HG02943 (cell line): ENCODE data around the gene APOBR.
"Not testable (repeated sequence)": the region's sequence is repeated elsewhere in the genome, so short reads cannot be mapped to it uniquely, and the experiment has no call there.

Experiments
- ATAC-seq: cut with Tn5 transposase; IDR thresholded peaks from one replicate; pipeline ENCODE4 v1.9.1; 2021; ENCODE audit warnings: mild to moderate bottlenecking, low read depth, moderate library complexity; ENCODE audit not compliant: unreplicated experiment

The APOBR gene

DNA sequence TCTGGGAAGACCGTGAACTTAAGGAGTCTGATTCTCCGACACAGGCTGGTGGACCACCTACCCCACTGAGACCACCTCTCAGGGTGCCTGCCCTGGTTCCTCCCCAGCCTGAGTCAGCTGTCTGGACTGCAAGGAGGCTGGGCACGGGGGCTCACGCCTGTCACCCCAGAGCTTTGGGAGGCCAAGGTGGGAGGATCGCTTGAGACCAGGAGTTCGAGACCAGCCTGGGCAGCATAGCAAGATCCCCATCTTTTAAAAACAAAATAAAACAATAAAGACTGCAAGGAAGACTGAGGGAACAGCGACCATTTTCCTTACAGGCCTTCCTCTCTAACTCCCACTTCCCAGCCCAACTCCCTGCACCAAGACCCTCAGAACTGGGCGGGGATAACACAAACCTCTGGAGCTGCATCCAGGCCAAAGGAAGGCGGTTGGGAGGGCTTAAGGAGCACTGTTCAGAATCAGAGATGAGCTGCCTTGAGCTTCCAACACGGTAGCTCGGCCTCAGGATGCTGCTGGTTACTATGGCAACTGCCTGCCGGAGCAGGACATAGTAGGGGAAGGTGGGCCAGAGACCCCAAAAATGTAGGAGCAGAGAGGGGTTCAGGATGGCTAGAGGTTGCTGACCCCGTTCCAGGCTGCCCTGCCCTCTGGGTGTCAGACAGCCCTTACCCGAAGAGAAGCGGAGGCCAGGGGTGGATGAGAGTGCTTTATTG, 4.4 kb downstream of the APOBR start:
- no peak for ATAC-seq

DNA sequence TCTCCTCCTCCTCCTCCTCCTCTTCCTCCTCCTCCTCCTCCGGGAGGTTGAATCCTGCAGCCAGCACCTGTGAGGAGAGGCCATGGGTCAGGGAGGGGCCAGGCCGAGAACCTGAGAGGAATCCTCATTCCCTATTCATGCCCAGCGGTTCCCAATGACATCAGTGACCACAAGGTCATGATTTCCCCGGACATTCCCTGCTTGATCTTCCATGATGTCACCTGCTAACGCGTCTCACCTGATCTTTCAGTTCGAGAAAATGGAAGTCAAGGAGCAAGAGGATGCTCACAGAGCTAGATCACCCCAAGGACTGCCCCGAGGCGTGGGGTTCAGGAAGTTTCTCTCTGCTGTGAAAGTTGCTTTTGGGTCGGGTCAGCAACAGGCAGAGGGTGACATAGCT, 5.4 kb downstream of the APOBR start:
- ATAC-seq = no peak

DNA sequence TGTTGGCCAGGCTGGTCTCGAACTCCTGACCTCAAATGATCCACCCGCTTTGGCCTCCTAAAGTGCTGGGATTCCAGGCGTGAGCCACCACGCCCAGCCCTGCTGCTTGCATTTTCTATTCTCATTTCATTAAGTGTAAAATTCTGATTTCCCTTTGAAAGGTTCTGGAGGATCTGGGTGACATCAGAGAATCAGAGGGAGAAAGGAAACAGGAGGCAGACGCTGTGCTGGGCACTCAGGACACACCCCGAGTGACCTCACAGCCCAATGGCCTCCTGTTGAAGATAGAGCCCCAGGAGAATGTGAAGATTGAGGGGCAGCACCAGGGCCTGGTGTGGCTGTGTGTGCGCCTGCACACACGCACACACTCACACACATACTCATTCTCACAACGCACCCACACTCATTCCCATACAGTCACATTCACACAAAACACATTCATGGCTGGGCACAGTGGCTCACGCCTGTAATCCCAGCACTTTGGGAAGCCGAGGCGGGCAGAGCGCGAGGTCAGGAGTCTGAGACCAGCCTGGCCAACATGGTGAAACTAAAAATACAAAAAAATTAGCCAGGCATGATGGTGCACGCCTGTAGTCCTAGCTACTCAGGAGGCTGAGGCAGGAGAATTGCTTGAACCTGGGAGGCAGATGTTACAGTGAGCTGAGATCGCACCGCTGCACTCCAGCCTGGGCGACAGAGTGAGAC, 6.2 kb downstream of the APOBR start:
- not testable (repeated sequence) for ATAC-seq

- no peak for ATAC-seq
Observed at GRCh38 chr16:28501258-28502232, 7.1 kb downstream of the APOBR start.

DNA sequence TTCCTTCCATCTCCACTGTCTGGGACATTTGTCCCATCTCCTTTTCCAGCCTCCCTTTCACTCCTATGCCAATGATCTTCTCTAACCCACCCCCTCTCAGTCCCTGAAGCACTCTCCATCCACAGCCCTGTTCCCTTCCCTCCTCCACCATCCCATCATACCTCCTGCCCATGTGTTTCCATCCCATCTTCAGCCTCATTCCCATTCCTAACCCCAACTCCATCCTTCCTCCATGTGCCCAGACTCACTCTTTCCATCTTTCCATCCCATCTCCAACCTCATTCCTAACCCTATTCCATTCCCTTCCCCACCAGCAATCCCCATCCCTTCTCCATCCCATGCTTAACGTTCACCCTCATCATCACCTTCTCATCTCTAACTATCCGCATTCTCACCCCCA, 7.8 kb downstream of the APOBR start:
- no peak for ATAC-seq

DNA sequence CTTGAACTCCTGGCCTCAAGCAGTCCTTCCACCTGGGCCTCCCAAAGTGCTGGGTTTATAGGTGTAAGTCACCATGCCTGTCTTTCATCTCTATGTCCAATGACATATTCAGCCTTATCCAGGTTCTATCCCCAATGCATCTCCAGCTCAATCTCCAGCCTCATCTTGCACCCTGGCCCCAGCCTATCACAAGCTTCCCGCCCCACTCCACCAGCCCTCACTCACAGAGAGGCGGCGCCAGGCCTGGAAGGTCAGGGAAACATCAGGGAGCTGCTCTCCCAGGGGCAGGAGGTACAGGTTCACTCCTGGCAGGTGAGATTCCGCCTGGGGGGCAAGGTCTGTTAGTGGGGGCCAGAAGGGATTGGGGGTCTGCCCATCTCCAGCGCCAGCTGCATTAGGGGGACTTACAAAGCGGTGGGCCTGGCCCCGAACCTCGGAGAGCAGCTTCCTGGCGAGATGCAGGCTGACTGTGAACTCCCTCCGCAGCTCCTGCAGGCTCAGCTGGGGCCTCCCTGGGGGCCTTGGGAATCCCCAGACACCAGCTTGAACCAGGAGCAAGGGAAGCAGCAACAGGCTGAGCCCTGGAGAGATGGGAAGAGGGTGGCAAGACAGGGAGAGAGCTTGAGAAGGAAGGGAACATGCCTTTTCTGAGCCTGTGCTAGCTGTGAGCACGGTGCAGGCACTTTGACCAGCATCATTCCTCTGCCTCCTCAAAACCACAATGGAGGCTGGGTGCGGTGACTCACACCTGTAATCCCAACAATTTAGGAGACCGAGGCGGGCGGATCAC, 9.2 kb downstream of the APOBR start:
- ATAC-seq = no peak

DNA sequence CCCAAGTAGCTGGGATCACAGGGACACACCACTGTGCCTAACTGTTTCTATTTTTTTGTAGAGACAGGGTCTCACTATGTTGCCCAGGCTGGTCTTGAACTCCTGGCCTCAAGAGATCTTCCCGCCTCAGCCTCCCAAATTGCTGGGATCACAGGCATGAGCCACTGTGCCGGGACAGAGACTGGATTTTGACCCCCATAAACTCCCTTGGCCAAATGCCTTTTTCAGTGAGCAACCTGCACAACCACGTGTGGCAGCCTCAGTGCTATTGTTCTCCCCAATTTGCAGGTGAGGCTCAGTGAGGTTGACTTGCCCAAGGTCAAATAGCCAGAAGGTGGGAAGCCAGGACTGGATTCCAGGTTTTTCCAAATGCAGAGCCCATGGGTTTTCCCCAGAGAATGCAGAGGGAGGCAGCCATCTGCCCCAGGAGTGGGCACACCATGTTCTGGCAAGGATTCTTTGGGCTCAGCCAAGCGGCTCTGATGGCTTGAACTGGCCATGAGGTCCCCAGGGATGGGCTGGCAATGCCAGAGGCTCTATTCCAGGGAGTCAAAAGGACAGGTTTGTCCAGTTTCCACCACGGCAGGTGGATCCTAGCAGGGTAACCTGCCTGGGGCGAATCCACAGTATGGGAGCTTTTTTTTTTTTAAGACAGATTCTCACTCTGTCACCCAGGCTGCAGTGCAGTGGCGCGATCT, 10.4 kb downstream of the APOBR start:
- ATAC-seq = no peak

DNA sequence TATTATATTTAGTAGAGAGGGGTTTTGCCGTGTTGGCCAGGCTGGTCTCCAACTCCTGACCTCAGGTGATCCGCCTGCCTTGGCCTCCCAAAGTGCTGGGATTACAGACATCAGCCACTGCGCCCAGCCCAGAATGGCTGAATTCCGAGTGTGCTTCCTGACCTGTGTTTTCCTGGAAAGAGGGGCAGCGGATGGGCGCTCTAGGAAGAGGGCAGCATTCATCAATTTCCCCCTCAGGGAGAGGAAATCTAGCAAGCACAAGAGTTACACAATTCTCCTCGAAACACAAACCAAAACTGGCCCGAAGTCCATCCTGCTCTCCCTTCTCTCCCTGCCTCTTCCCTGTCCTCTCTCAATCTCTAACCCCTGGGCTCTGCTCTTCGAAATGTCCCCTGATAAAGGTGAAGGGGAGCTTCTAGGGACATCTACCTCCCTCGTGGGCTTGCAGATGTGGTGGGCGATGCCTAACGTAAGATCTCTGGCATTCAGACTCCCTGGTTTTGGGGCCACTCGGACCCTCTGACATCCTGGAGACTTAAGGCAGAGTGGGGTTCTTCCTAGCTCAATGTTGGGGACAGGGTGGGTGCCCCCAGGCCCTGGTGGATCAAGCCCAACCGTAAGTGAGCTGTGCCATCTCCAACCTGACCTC, 11.2 kb downstream of the APOBR start:
- no peak for ATAC-seq

GRCh38 chr16:28511031-28511430, 16.6 kb downstream of the APOBR start:
- no peak for ATAC-seq

DNA sequence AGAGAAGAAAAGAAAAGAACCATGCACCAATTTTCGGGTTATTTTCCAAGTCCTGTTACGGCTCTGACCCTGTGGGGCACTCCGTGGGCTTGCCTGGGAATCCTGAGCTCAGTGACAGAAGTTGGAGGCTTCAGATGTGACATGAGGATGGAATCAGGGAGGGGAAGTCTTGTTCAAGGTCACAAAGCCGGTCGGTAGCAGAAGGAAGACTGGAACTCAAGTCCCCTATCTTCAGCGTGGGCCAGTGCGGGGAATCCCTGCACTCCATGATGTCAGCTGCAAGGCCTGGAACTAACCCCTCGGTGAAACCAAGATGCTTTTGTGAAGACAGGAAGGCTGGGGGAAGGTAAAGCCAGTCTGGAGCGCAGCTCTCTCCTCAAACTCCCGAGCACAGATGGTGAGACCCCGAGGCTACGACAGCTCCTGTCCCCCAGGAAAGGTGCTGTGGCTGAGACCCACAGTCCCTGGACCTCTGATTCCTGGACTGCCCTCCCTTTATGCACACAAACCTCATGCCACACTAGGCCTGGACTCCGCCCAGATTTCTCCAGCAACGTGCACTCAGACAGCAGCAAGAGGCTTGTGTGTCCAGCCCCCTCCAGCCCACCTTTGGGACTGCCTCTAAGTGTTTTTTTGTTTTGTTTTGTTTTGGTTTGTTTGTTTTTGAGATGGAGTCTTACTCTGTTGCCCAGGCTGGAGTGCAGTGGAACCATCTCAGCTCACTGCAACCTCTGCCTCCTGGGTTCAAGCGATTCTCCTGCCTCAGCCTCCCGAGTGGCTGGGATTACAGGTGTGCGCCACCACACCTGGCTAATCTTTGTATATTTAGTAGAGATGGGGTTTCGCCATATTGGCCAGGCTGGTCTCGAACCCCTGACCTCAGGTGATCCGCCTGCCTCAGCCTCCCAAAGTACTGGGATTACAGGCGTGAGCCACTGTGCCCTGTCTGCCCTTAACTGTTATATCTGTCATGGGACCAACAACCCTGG, 17.7 kb downstream of the APOBR start:
- ATAC-seq = no peak

DNA sequence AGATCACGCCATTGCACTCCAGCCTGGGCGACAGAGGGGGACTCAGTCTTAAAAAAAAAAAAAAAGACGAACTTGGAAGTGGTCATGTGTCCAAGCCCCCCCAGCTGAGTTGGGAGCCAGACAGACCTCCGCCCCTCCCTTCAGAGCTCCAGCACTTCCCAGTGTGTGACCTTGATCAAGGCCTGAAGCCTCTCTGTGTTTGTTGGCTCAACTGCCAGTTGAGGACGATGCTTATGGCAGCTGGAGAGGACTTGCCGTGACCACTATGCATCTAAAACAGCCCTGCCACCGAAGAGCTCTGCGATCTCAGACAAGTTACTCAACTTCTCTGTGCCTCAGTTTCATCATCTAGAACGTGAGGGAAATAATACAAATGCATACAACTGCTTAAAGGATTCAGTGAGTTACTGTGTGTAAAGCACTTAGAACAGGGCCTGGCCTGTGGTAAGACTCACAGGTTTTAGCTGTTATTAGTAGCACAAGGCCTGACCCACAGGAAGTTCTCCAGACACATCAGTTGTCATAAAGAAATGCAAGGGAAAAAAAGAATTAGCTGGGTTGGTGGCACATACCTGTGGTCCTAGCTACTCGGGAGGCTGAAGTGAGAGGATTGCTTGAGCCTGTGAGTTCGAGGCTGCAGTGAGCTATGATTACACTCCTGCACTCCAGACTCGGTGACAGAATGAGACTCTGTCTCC, 19.2 kb downstream of the APOBR start:
- no peak for ATAC-seq

- ATAC-seq = no peak
Observed at GRCh38 chr16:28514246-28514645, 19.8 kb downstream of the APOBR start.

- ATAC-seq = no peak
Observed at GRCh38 chr16:28520672-28521071, 26.2 kb downstream of the APOBR start.

DNA sequence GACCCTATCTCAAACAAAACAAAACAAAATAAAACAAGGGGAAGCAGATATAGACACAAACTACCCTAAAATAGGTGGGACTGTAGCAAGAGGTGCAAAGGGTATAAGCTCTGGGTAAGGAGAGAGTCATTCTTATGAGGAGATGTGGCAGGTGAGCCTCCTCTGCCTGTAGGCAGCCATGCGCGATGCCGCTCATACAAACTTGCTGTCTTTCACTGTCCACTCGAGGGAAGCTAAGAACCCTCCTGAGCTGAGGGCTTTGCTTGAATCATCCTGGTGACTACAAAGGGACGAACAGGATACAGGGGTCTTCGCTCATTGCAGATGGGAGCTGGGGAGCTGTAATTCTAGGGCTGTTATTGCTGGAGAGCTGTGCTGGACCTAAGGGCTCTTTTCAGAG, 27.0 kb downstream of the APOBR start:
- ATAC-seq = no peak

GRCh38 chr16:28522792-28523191, 28.3 kb downstream of the APOBR start:
- no peak for ATAC-seq

DNA sequence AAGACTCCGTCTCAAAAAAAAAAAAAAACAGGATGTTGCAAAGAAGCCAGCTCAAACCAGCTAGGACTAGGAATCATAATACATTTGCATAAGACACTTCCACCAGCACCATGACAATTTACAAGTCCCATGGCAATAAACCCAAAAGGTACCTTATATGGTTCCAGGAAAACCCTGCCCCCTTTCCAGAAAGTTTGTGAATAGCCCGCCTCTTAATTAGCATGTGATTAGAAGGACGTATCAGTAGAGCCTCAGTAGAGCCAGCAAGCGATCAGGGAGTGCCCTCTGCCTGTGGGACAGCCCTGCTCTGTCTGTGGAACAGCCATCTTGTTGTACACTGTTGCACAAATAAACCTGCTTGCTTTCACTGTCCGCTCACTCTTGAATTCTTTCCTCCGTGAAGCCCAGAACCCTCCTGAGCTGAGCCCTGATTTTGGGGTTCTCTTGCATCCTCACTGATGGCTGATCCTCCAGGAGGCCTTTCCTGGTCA, 30.3 kb downstream of the APOBR start:
- no peak for ATAC-seq
